Colonic mucosa (tissue), 4 donors: Measurements from ENCODE around the gene UBE2Q1. TPM values are rescaled to one million over a fixed set of nuclear protein-coding genes. Genes with fewer than 3 reads are reported as not detected.

Experiments
- DNase-seq: peaks from one replicate; pipeline ENCODE4 v3.0.0-alpha.2; 2020
- H3K27ac ChIP-seq: fragments of 200-600 bp; one replicate; pipeline ENCODE4 v1.8.0; 2021
- H3K27me3 ChIP-seq: fragments of 200-600 bp; one replicate; pipeline ENCODE4 v1.8.0; 2021
- H3K36me3 ChIP-seq: fragments of 200-600 bp; one replicate; pipeline ENCODE4 v1.8.0; 2021
- H3K4me1 ChIP-seq: fragments of 200-600 bp; one replicate; pipeline ENCODE4 v1.8.0; 2021; ENCODE audit warnings: mild to moderate bottlenecking
- H3K4me3 ChIP-seq: fragments of 200-600 bp; one replicate; pipeline ENCODE4 v1.8.0; 2021
- H3K9ac ChIP-seq, 2 donors: one replicate each; pipeline ENCODE4 v1.7.0; 2013; ENCODE audit warnings: control low read depth in 2 of 2, low read depth in 2 of 2, low read length in 2 of 2
- H3K9me3 ChIP-seq: fragments of 200-600 bp; one replicate; pipeline ENCODE4 v1.8.0; 2021
- intact Hi-C: fragments of 100-400 bp; cut with DNase I; formaldehyde crosslinking; loops from one replicate; pipeline ENCODE4 v1.14.1; 2022
- total RNA-seq, 2 donors: library from RNA; stranded (reverse); fragmentation: NEBNext Ultra II Directional in 1 of 2; extraction: Animal tissue kit (Norgen Biotek cat#: 25700) in 1 of 2; gene quantifications; one replicate each; pipeline ENCODE4 v1.2.1, GENCODE V29; 2021
- TF ChIP-seq, protein P1 (sequence below): fragments of 200-600 bp; IDR thresholded peaks from one replicate; pipeline ENCODE4 v1.8.0; 2022; ENCODE audit warnings: antibody characterized with exemption, mild to moderate bottlenecking
- donor health status: healthy.
- donor health status: DM: no; HTN: no; CAD: no.
- donor health status: DM: no; HTN: no; CAD: no.

Gene UBE2Q1
- 10 to 100 TPM; 74.1 to 86.1 TPM for total RNA-seq

DNA sequence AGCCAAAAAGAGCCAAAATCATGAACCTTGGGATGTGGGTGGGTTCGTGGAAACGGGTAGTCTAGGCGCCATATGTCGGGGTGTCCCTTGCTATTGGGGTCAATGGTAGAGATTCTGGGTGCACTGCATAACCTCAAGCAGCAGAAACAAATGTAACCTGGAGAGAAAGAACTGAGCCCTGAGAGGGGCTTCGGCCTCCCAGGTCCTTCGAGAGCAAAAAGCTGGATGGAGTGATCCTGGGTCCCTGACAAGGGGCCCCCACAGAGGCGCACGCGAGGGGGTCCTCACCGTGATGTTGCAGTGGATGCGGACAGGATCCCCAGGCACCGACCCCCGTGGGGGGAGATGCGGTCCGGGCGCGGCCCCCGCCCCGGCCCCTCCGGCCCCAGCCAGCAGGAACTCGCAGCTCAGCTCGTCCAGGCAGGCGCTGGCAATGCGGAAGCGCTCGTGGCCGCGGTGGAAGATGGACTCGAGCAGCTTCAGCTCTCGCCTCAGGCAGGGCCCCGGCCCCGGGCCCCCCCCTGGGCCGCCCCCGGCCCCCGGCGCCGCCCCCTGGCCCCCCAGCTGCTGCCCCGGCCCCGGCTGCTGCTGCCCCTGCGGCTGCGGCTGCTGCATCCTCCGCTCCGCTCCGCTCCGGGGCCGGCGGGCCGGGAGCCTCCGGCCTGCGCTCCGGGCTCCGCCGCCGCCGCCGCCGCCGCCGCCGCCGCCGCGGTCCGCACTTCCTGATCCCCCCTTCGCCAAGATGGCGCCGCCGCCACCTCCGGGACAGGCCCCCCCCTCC, at the start of gene UBE2Q1:
Gene UBE2Q1, minus strand, starts transcription at position 724 of the 781 bp plus-strand sequence. Its CDS starts 109 bp downstream, at position 615.
- Histone ChIP-seq H3K9ac (peak within 1 kb of the TSS; percentile 87 to 95), H3K4me3 (peak within 1 kb of the TSS; percentile 94), H3K27ac (peak within 1 kb of the TSS; percentile 88), H3K36me3 (peaks cover 27% of the 10 kb centered on the region), H3K27me3 (no peaks in the 10 kb centered on the region), H3K4me1 (peaks cover 7% of the 10 kb centered on the region), H3K9me3 (no peaks in the 10 kb centered on the region)
- TF ChIP-seq, protein P1, sequence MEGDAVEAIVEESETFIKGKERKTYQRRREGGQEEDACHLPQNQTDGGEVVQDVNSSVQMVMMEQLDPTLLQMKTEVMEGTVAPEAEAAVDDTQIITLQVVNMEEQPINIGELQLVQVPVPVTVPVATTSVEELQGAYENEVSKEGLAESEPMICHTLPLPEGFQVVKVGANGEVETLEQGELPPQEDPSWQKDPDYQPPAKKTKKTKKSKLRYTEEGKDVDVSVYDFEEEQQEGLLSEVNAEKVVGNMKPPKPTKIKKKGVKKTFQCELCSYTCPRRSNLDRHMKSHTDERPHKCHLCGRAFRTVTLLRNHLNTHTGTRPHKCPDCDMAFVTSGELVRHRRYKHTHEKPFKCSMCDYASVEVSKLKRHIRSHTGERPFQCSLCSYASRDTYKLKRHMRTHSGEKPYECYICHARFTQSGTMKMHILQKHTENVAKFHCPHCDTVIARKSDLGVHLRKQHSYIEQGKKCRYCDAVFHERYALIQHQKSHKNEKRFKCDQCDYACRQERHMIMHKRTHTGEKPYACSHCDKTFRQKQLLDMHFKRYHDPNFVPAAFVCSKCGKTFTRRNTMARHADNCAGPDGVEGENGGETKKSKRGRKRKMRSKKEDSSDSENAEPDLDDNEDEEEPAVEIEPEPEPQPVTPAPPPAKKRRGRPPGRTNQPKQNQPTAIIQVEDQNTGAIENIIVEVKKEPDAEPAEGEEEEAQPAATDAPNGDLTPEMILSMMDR, result no peak
- intact Hi-C loops, result loop anchor here (5.0 kb wide), 1 partner anchor 319 kb away; no protein-coding TSS in a partner anchor
- peak; percentile 42 for DNase-seq

DNA sequence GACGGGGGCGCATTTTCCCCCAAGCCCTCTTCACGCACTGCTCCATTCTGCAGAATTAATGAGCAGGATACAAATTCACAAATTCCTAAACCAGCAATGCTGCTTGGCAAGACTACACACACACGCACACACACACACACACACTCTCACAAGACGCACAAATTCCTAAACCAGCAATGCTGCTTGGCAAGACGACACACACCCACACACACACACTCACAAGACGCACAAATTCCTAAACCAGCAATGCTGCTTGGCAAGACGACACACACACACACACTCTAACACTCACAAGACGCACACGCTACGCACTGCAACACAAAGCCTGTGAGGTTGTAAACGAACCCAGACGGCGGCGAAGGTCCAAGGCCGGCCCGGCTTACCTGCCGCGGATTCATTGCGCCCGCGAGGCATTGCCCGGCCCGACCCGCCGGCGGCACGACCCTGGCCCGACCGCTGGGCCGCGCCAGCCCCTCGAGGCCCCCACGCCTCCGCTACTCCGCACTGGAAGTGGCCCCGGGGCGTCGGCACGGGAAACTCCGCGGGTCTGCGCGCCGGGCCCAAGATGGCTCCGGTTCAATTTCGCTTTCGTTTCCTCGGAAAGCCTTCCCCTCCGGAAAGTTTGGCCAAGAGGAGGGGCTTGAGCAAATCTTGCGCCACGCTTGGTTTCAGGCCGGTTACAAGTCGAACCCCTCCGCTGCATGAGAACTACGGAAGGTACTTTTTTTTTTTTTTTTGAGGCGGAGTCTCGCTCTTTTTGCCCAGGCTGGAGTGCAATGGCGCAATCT, 49.3 kb upstream of the UBE2Q1 start, which contains the start of gene ADAR:
Gene ADAR, minus strand, starts transcription at position 578 of the 788 bp plus-strand sequence. Its CDS starts 180 bp downstream, at position 398.
- DNase-seq, result peak; percentile 93
- Histone ChIP-seq H3K4me1 (peaks cover 5% of the 10 kb centered on the region), H3K36me3 (no peaks in the 10 kb centered on the region), H3K27me3 (no peaks in the 10 kb centered on the region), H3K27ac (peak within 1 kb of the TSS; percentile 92), H3K9ac (peak within 1 kb of the TSS; percentile 96 to 99), H3K4me3 (peak within 1 kb of the TSS; percentile 78), H3K9me3 (no peaks in the 10 kb centered on the region)
- TF ChIP-seq, protein P1, result no peak
- intact Hi-C loops, result no loop called here

DNA sequence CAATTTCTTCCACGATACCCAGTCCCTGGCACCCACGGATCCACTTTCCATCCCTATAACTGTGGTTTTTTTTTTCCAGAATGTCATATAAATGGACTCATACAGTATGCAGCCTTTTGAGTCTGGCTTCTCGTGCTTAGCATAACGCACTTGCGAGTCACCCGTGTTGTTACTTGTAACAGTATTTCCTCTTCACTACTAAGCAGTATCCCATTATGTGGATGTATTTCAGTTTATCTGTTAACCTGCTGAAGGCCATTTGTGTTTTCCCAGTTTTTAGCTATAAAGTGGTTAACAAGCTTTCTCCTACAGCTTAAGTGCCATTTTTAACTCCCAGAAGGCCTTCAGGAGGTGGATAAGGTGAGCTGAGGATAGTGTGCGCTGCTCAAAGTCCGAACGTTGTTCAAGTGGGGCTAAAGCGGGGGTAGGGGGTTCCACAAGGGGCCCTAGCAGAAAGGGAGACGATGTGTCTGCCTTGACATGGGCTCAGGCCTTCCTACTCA, 48.7 kb upstream of the UBE2Q1 start:
- peak overlapping the region; percentile 78 for H3K4me3 ChIP-seq
- H3K36me3 ChIP-seq, result no peaks in the 10 kb centered on the region
- H3K9me3 ChIP-seq, result no peaks in the 10 kb centered on the region
- peak overlapping the region; percentile 96 to 99 for H3K9ac ChIP-seq
- H3K27ac ChIP-seq, result peak overlapping the region; percentile 92
- intact Hi-C loops, result no loop called here
- H3K4me1 ChIP-seq, result peaks cover 5% of the 10 kb centered on the region
- no peak for DNase-seq
- TF ChIP-seq, protein P1, result no peak
- no peaks in the 10 kb centered on the region for H3K27me3 ChIP-seq

DNA sequence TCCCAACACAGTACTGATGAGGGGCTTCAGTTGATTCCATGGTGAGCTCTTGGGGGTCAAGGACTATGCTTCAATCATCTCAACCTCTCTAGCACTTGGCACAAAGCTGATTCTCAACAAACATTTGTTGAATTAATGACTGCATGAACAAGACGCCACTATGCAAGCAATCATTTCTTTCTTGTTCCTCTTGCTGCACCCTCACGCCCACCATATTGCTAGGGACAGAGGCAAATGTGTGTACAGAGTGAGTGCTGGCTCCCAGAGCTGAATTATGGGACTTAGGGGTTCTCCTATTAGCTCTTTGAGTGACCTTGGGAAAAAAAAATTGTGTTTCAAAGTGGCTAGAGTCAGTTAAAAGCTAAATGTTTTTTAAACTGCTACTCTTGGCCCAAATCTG, 47.1 kb upstream of the UBE2Q1 start:
- Histone ChIP-seq H3K27ac (no peak overlapping the region), H3K4me3 (no peak overlapping the region), H3K36me3 (no peaks in the 10 kb centered on the region), H3K27me3 (no peaks in the 10 kb centered on the region), H3K4me1 (peaks cover 5% of the 10 kb centered on the region), H3K9ac (no peak overlapping the region), H3K9me3 (no peaks in the 10 kb centered on the region)
- TF ChIP-seq, protein P1, result no peak
- no peak for DNase-seq
- intact Hi-C loops, result no loop called here

DNA sequence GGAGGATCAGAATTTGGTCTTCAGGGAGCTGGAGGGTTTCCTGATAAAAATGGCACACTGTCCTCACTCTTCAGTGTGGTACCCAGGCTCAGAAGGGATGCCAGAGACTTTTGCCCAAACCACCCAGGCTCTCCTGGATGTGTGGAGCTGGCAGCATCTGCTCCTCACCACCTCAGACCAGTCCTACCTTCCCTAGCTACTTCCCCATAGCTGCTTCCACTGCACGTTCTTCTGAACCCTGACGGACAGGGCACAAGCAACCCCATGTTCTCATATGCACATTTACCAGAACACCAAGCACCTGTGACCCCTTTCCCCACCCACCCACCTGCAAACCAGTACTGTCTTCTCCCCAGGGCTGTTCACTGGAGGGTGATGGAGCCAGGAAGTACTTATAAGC, 44.9 kb upstream of the UBE2Q1 start:
- Histone ChIP-seq H3K27me3 (no peaks in the 10 kb centered on the region), H3K36me3 (no peaks in the 10 kb centered on the region), H3K9ac (no peak overlapping the region), H3K4me1 (no peaks in the 10 kb centered on the region), H3K4me3 (no peak overlapping the region), H3K9me3 (no peaks in the 10 kb centered on the region), H3K27ac (no peak overlapping the region)
- no peak for DNase-seq
- TF ChIP-seq, protein P1, result no peak
- intact Hi-C loops, result no loop called here
